ENCODE data around the gene PREPL. TPM values are rescaled to one million over a fixed set of nuclear protein-coding genes. Genes with fewer than 3 reads are reported as not detected.

Gene PREPL
- total and polyA plus RNA-seq, 2 of the 8 experiments (the other 6 are each of a cell fraction or from before 2014, with no cell fraction given), result 13.6 to 38.9 TPM

GRCh38 chr2:44361330-44362206, at the start of gene PREPL, which contains the start of gene CAMKMT (continued):
- TF ChIP-seq POLR2AphosphoS5 (IDR thresholded peaks at IDR 0.05; ENCODE audit: low read depth, low read length) (peak; percentile 90), RXRA (IDR thresholded peaks at IDR 0.05; ENCODE audit: insufficient read depth, low read depth, low read length) (no peak), EP300 (IDR thresholded peaks at IDR 0.05; ENCODE audit: borderline replicate concordance in 1 of 2, low read depth in 2 of 2, low read length in 2 of 2) (peak in 1 of 2 experiments; percentile 70; a peak in 2 of 3 replicates), SP4 (IDR thresholded peaks at IDR 0.05; ENCODE audit: low read length) (peak; percentile 52; the same call in 1 of the 2 replicates), SIN3A (conservative IDR thresholded peaks at IDR 0.05 in 1 of 2, IDR thresholded peaks at IDR 0.05 in 1 of 2; ENCODE audit: low read depth in 1 of 2, low read length in 2 of 2) (peak; percentile 92 to 96; a peak in 3 of 4 replicates), BCL11A (IDR thresholded peaks at IDR 0.05; ENCODE audit: low read depth in 2 of 2, low read length in 2 of 2) (no peak), RNF2 (IDR thresholded peaks at IDR 0.05; ENCODE audit: borderline replicate concordance, low read depth, low read length, missing control alignments, poor library complexity, severe bottlenecking) (no peak), GTF2F1 (IDR thresholded peaks at IDR 0.05; ENCODE audit: borderline replicate concordance, low read depth, low read length) (no peak), ZNF274 (IDR thresholded peaks at IDR 0.05; ENCODE audit: borderline replicate concordance, extremely low read depth, low read length) (no peak), SIX5 (IDR thresholded peaks at IDR 0.05; ENCODE audit: low read depth, low read length) (peak; percentile 37; the same call in 1 of the 2 replicates), NRF1 (IDR thresholded peaks at IDR 0.05; ENCODE audit: low read depth, low read length) (peak; percentile 28), YY1 (IDR thresholded peaks at IDR 0.05; ENCODE audit: low read depth, low read length) (peak; percentile 99), SP2 (IDR thresholded peaks at IDR 0.05; ENCODE audit: low read length) (no peak), BACH1 (IDR thresholded peaks at IDR 0.05; ENCODE audit: low read length) (peak; percentile 32; the same call in 1 of the 2 replicates), ATF3 (IDR thresholded peaks at IDR 0.05; ENCODE audit: insufficient read depth, low read depth, low read length) (no peak), SUZ12 (IDR thresholded peaks at IDR 0.05; ENCODE audit: low read length) (no peak), MAX (IDR thresholded peaks at IDR 0.05) (peak; percentile 99)

Measured in H1 (cell line).